IMR-90 (cell line): ENCODE data around the gene ALG6. TPM values are rescaled to one million over a fixed set of nuclear protein-coding genes. Genes with fewer than 3 reads are reported as not detected.

ENCODE experiments used
- ATAC-seq: fragments of 200-7000 bp; cut with Tn5 transposase; 2 replicates; pipeline ENCODE4 v1.9.1; 2020; ENCODE audit warnings: low read depth, mild to moderate bottlenecking, moderate library complexity
- BruUV-seq: library from RNA; stranded (reverse); fragments of 400-500 nt; replicated peaks from 2 replicates; lab custom pipeline; 2021; lab: Mats Ljungman, UMichigan
- CTCF ChIA-PET: fragments of 300-600 bp; formaldehyde crosslinking; extraction: SDS; loops from one replicate; lab custom pipeline; 2021; ENCODE audit warnings: antibody characterized with exemption; lab: Yijun Ruan, JAX
- POLR2A ChIA-PET: fragments of 300-600 bp; sonication (Branson Sonifier 250); formaldehyde crosslinking; loops from one replicate; lab custom pipeline; 2022; ENCODE audit warnings: antibody characterized with exemption; ENCODE audit not compliant: unreplicated experiment; lab: Charles Lee
- DNase-seq: peaks from one replicate; pipeline ENCODE4 v3.0.0; 2013
- H2AFZ ChIP-seq: replicated peaks from 2 replicates; pipeline ENCODE3; 2013; ENCODE audit warnings: low read length, mild to moderate bottlenecking; ENCODE audit not compliant: poor library complexity
- H2AK5ac ChIP-seq: 2 replicates; pipeline ENCODE4 v1.6.1; 2013; ENCODE audit warnings: low read depth, low read length, inconsistent platforms
- H2AK9ac ChIP-seq: replicated peaks from 2 replicates; pipeline ENCODE3; 2013; ENCODE audit warnings: mild to moderate bottlenecking, low read depth, low read length, moderate library complexity; ENCODE audit not compliant: poor library complexity
- H2BK120ac ChIP-seq: 2 replicates; pipeline ENCODE4 v1.6.1; 2013; ENCODE audit warnings: low read depth, low read length, inconsistent platforms
- H2BK15ac ChIP-seq: 3 replicates; pipeline ENCODE4 v1.6.1; 2013; ENCODE audit warnings: low read depth, low read length, inconsistent platforms
- H2BK20ac ChIP-seq: 2 replicates; pipeline ENCODE4 v1.6.1; 2013; ENCODE audit warnings: low read depth, mild to moderate bottlenecking, inconsistent platforms, low read length, moderate library complexity
- H2BK5ac ChIP-seq: 2 replicates; pipeline ENCODE4 v1.6.1; 2013; ENCODE audit warnings: mild to moderate bottlenecking, low read depth, low read length, inconsistent platforms; ENCODE audit not compliant: poor library complexity, severe bottlenecking
- H3K14ac ChIP-seq: replicated peaks from 2 replicates; pipeline ENCODE4 v1.6.1; 2013; ENCODE audit warnings: low read depth, low read length, inconsistent platforms
- H3K18ac ChIP-seq: 2 replicates; pipeline ENCODE4 v1.6.1; 2013; ENCODE audit warnings: low read depth, low read length, control low read depth
- H3K23ac ChIP-seq: 2 replicates; pipeline ENCODE4 v1.6.1; 2013; ENCODE audit warnings: low read depth, low read length, inconsistent platforms
- H3K27ac ChIP-seq: 2 replicates; pipeline ENCODE4 v1.5.1; 2013; ENCODE audit warnings: mild to moderate bottlenecking, control low read depth, low read length; ENCODE audit not compliant: insufficient read depth
- H3K27me3 ChIP-seq: 2 replicates; pipeline ENCODE4 v1.6.1; 2013; ENCODE audit warnings: low read length; ENCODE audit not compliant: control insufficient read depth, insufficient read depth
- H3K36me3 ChIP-seq: 2 replicates; pipeline ENCODE4 v1.6.1; 2013; ENCODE audit warnings: low read length, mixed read lengths; ENCODE audit not compliant: control insufficient read depth, insufficient read depth
- H3K4ac ChIP-seq: 2 replicates; pipeline ENCODE4 v1.6.1; 2013; ENCODE audit warnings: low read depth, low read length, inconsistent platforms
- H3K4me1 ChIP-seq: 2 replicates; pipeline ENCODE4 v1.6.1; 2013; ENCODE audit warnings: low read length, mixed read lengths; ENCODE audit not compliant: control insufficient read depth, insufficient read depth
- H3K4me2 ChIP-seq: 2 replicates; pipeline ENCODE4 v1.6.1; 2013; ENCODE audit warnings: low read depth, mild to moderate bottlenecking, control low read depth, low read length, moderate library complexity
- H3K4me3 ChIP-seq: 2 replicates; pipeline ENCODE4 v1.5.1; 2013; ENCODE audit warnings: low read depth, mild to moderate bottlenecking, control low read depth, low read length, moderate library complexity; ENCODE audit not compliant: insufficient read depth
- H3K56ac ChIP-seq: 2 replicates; pipeline ENCODE4 v1.6.1; 2013; ENCODE audit warnings: low read length, inconsistent platforms; ENCODE audit not compliant: insufficient read depth; ENCODE audit errors: extremely low read depth
- H3K79me1 ChIP-seq, 2 experiments: 2 replicates each; pipeline ENCODE4 v1.6.1; 2013; ENCODE audit warnings: low read length in 2 of 2, inconsistent platforms in 1 of 2, low read depth in 1 of 2
- H3K9ac ChIP-seq: 2 replicates; pipeline ENCODE4 v1.6.1; 2013; ENCODE audit warnings: low read depth, low read length, control low read depth
- H3K9me1 ChIP-seq: 2 replicates; pipeline ENCODE4 v1.6.1; 2013; ENCODE audit warnings: low read length, inconsistent platforms; ENCODE audit not compliant: insufficient read depth
- H3K9me3 ChIP-seq: 2 replicates; pipeline ENCODE4 v1.6.1; 2013; ENCODE audit warnings: low read length; ENCODE audit not compliant: control insufficient read depth, insufficient read depth
- H4K20me1 ChIP-seq: 2 replicates; pipeline ENCODE4 v1.6.1; 2013; ENCODE audit warnings: low read length, inconsistent platforms; ENCODE audit not compliant: insufficient read depth
- H4K5ac ChIP-seq: 2 replicates; pipeline ENCODE4 v1.6.1; 2013; ENCODE audit warnings: mild to moderate bottlenecking, low read depth, low read length, control low read depth
- H4K8ac ChIP-seq, 2 experiments: 2 replicates each; pipeline ENCODE4 v1.6.1; 2013; ENCODE audit warnings: low read depth in 2 of 2, low read length in 2 of 2, control low read depth in 1 of 2, inconsistent platforms in 1 of 2
- H4K91ac ChIP-seq: 2 replicates; pipeline ENCODE4 v1.6.1; 2013; ENCODE audit warnings: low read depth, low read length, inconsistent platforms; ENCODE audit not compliant: insufficient read depth
- CEBPB ChIP-seq: IDR thresholded peaks from 2 replicates; pipeline ENCODE4 v1.6.1; 2012; ENCODE audit warnings: low read depth, low read length, improper control_type of control experiment
- ELK1 ChIP-seq: fragments of 150-350 bp; IDR thresholded peaks from 2 replicates; pipeline ENCODE4 v1.6.1; 2016; ENCODE audit warnings: low read depth, mild to moderate bottlenecking, low read length, moderate library complexity, borderline replicate concordance
- FOS ChIP-seq: fragments of 150-350 bp; IDR thresholded peaks from 2 replicates; pipeline ENCODE4 v1.6.1; 2016; ENCODE audit warnings: low read depth, low read length
- MXI1 ChIP-seq: IDR thresholded peaks from 2 replicates; pipeline ENCODE4 v1.6.1; 2012; ENCODE audit warnings: low read depth, mild to moderate bottlenecking, low read length, moderate library complexity, borderline replicate concordance
- POLR2A ChIP-seq: IDR thresholded peaks from 2 replicates; pipeline ENCODE4 v1.6.1; 2012; ENCODE audit warnings: mild to moderate bottlenecking, low read depth, low read length
- RAD21 ChIP-seq: IDR thresholded peaks from 2 replicates; pipeline ENCODE4 v1.6.1; 2012; ENCODE audit warnings: low read length, improper control_type of control experiment
- RCOR1 ChIP-seq: IDR thresholded peaks from 2 replicates; pipeline ENCODE4 v1.6.1; 2012; ENCODE audit warnings: mild to moderate bottlenecking, low read length, improper control_type of control experiment; ENCODE audit not compliant: insufficient replicate concordance
- RFX5 ChIP-seq: IDR thresholded peaks from 2 replicates; pipeline ENCODE4 v1.8.0; 2012; ENCODE audit warnings: low read depth, mild to moderate bottlenecking, low read length, moderate library complexity
- SMC3 ChIP-seq: fragments of 150-350 bp; IDR thresholded peaks from 2 replicates; pipeline ENCODE4 v1.6.1; 2016; ENCODE audit warnings: low read depth, mild to moderate bottlenecking, antibody characterized with exemption, low read length, moderate library complexity
- WGBS, 2 experiments: methylation state at CpG; one replicate each; pipeline versions ENCODE4 v1.1.5 to v1.1.7; 2013; ENCODE audit warnings: missing lambda C conversion rate in 2 of 2; ENCODE audit not compliant: insufficient read length in 1 of 2; ENCODE audit errors: extremely low coverage in 2 of 2; 5-methylcytosine and 5-hydroxymethylcytosine counted together
- dilution Hi-C: fragments of 300-500 bp; cut with HindIII; formaldehyde crosslinking; loops from one replicate; pipeline ENCODE4 v1.14.3; 2018; ENCODE audit warnings: low sequenced_read_pairs; ENCODE audit not compliant: unreplicated experiment
- in situ Hi-C: fragments of 300-500 bp; cut with MboI; formaldehyde crosslinking; loops from 3 replicates; pipeline ENCODE4 v1.14.3; 2019; ENCODE audit warnings: low sequenced_read_pairs, inconsistent platforms, mixed read lengths
- intact Hi-C: fragments of 100-400 bp; cut with micrococcal nuclease; formaldehyde crosslinking; loops from 2 replicates; pipeline ENCODE4 v1.10.0; 2022
- polyA plus RNA-seq, 3 experiments: library from polyadenylated mRNA; depleted of rRNA; stranded (reverse); fragments of >200 nt; gene quantifications; 2 replicates each; pipeline ENCODE4 v1.2.3, GENCODE V29; 2012; ENCODE audit warnings: low replicate concordance in 1 of 3
- total RNA-seq: library from RNA; depleted of rRNA; stranded (reverse); fragments of >200 nt; gene quantifications from 2 replicates; pipeline ENCODE4 v1.2.3, GENCODE V29; 2012

ALG6 gene
- total and polyA plus RNA-seq, 2 of the 4 experiments (the other 2 are of a cell fraction) = 4.8 to 6.5 TPM

GRCh38 chr1:63475761-63476160, 108.3 kb downstream of the ALG6 start:
- in situ Hi-C loops = no loop called here
- BruUV-seq = no TSS peak
- DNase-seq = peak; percentile 10
- Histone ChIP-seq H3K79me1 (peaks cover 0 to 4% of the 10 kb centered on the region in 2 experiments; a peak in 1 of 4 replicates), H4K5ac (no peak overlapping the region), H2AK9ac (no peak overlapping the region), H3K9me3 (no peaks in the 10 kb centered on the region), H2AFZ (no peak overlapping the region), H3K4me3 (no peak overlapping the region), H3K9me1 (no peaks in the 10 kb centered on the region), H2BK20ac (no peak overlapping the region), H3K9ac (no peak overlapping the region), H4K91ac (no peak overlapping the region), H3K18ac (no peak overlapping the region), H2BK15ac (no peak overlapping the region), H3K14ac (no peak overlapping the region), H3K23ac (no peak overlapping the region), H3K4me2 (no peak overlapping the region), H3K56ac (no peak overlapping the region), H3K27me3 (no peaks in the 10 kb centered on the region), H4K20me1 (no peaks in the 10 kb centered on the region), H3K4me1 (no peaks in the 10 kb centered on the region), H3K27ac (no peak overlapping the region), H2AK5ac (no peak overlapping the region), H2BK120ac (no peak overlapping the region), H2BK5ac (no peak overlapping the region), H3K4ac (no peak overlapping the region), H3K36me3 (no peaks in the 10 kb centered on the region), H4K8ac (no peak overlapping the region)
- no peak for TF ChIP-seq SMC3
- TF ChIP-seq MXI1 = no peak
- no peak for TF ChIP-seq CEBPB
- no peak for TF ChIP-seq POLR2A
- no peak for TF ChIP-seq RAD21
- TF ChIP-seq FOS = no peak
- no peak for TF ChIP-seq ELK1
- TF ChIP-seq RCOR1 = no peak
- TF ChIP-seq RFX5 = no peak
- dilution Hi-C loops = no loop called here
- ChIA-PET CTCF (no interaction called here), POLR2A (no interaction called here)
- intact Hi-C loops = no loop called here
- no peak for ATAC-seq
- WGBS, 2 experiments = 86% methylated on average over 4 of the region's 7 CpGs; no CpG with 5 or more reads in 1 of the 2 experiments
